ENCODE data around the gene INKA2.

GRCh38 chr1:111747947-111748346 lies 8.8 kb upstream of the INKA2 start:
- TF ChIP-seq, protein P1, sequence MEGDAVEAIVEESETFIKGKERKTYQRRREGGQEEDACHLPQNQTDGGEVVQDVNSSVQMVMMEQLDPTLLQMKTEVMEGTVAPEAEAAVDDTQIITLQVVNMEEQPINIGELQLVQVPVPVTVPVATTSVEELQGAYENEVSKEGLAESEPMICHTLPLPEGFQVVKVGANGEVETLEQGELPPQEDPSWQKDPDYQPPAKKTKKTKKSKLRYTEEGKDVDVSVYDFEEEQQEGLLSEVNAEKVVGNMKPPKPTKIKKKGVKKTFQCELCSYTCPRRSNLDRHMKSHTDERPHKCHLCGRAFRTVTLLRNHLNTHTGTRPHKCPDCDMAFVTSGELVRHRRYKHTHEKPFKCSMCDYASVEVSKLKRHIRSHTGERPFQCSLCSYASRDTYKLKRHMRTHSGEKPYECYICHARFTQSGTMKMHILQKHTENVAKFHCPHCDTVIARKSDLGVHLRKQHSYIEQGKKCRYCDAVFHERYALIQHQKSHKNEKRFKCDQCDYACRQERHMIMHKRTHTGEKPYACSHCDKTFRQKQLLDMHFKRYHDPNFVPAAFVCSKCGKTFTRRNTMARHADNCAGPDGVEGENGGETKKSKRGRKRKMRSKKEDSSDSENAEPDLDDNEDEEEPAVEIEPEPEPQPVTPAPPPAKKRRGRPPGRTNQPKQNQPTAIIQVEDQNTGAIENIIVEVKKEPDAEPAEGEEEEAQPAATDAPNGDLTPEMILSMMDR (conservative IDR thresholded peaks at IDR 0.05) = no peak
- no peak for TF ChIP-seq ZFX (IDR thresholded peaks at IDR 0.05)
